ENCODE measurements around the gene GNG2. TPM values are rescaled to one million over a fixed set of nuclear protein-coding genes. Genes with fewer than 3 reads are reported as not detected.

GNG2 gene
- total RNA-seq, 1 experiment from 2014 or later, result not detected

DNA sequence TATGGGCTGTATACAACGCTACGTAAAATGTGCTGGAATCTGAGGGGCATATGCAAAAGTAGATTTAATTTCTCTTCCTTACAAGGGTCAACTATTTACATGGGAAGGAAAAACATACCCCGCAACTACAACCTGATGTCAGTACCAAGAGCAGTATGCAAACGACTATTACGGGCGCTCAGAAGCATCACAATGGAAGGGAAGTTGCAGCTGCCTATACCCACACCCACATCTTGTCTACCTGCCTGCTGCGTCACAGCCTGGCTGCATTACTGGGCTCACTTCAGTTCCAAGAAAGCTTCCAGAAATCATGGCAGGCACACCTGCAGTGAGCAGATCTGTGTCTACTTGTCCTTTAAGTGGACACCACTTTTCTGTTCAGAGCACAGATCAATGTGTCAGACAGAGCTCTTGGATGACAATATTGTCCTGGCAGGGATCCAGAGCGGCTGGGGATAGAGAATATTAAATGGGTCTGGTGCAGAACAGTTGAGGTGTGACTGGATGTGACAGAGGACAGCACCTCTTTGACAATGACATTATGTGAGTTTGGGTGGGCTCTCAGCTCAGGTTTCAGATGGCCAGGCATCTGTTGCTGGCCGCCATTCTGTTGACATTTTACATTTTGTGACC lies 41.5 kb upstream of the GNG2 start:
- H3K27ac Mint-ChIP-seq (ENCODE audit: unreplicated experiment), result no peak overlapping the region

DNA sequence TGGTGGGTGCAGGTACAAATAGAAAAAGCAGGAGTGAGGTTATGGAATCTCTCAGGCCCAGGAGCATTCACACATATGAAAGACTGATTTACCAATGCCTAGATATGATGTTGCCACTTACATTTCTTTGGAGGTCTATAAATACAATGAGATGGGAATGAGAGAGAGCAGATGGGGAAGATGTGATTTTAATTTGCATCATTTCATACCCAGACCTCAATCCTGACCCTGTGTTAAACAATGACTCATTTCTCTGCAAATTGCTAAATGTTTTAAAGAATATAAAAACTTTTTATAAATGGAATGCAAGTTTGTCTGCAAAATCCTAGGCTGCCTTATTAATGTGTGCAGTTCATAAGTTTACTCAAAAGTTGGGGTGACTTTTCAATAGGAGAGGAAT lies 38.6 kb upstream of the GNG2 start:
- Mint-ChIP-seq H3K27ac (ENCODE audit: unreplicated experiment) (no peak overlapping the region), H3K36me3 (ENCODE audit: insufficient read depth, unreplicated experiment) (no peaks in the 10 kb centered on the region), H3K9me3 (ENCODE audit: low read depth, unreplicated experiment) (no peaks in the 10 kb centered on the region), H3K27me3 (ENCODE audit: unreplicated experiment) (peaks cover 36% of the 10 kb centered on the region), H3K4me3 (ENCODE audit: low read depth, unreplicated experiment) (no peak overlapping the region), H3K4me1 (ENCODE audit: low read depth, unreplicated experiment) (no peaks in the 10 kb centered on the region)
- CTCF ChIA-PET, result no interaction called here
- TF ChIP-seq CTCF (IDR thresholded peaks at IDR 0.05; ENCODE audit: unreplicated experiment), result no peak
- intact Hi-C loops (cut with micrococcal nuclease; ENCODE audit: unreplicated experiment), result no loop called here
- no peak for DNase-seq
- BruUV-seq (replicated peaks), result no TSS peak

More for the DNA sequence above, 41.5 kb upstream of the GNG2 start:
- no peak for TF ChIP-seq CTCF (IDR thresholded peaks at IDR 0.05; ENCODE audit: unreplicated experiment)
- Mint-ChIP-seq H3K4me3 (ENCODE audit: low read depth, unreplicated experiment) (no peak overlapping the region), H3K36me3 (ENCODE audit: insufficient read depth, unreplicated experiment) (no peaks in the 10 kb centered on the region), H3K27me3 (ENCODE audit: unreplicated experiment) (peaks cover 44% of the 10 kb centered on the region), H3K9me3 (ENCODE audit: low read depth, unreplicated experiment) (no peaks in the 10 kb centered on the region), H3K4me1 (ENCODE audit: low read depth, unreplicated experiment) (no peaks in the 10 kb centered on the region)
- no peak for DNase-seq
- intact Hi-C loops (cut with micrococcal nuclease; ENCODE audit: unreplicated experiment), result no loop called here
- CTCF ChIA-PET, result interaction anchor here (0.7 kb wide), 1 partner anchor 81 kb away, joined by 5 read pairs; no protein-coding TSS in a partner anchor
- no TSS peak for BruUV-seq (replicated peaks)

DNA sequence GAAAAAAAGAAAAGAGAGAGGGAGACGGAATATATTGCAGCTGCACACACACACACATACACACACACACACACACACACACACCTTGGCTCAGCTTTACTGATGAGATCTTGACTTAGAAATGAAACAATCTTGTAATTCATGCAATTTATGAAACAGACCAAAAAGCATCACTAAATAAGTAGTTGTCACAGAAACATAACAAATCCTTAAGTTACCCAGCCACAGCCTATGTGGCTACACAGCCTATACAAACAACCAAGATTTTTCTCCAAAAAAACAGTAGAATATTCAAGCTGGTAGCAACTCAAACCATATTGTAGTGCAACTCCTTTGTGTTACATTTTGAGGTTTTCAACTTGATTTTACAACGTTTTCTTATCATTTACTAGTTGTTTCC lies 37.9 kb upstream of the GNG2 start:
- CTCF ChIA-PET, result no interaction called here
- no peak overlapping the region for H3K4me3 Mint-ChIP-seq (ENCODE audit: low read depth, unreplicated experiment)
- H3K27ac Mint-ChIP-seq (ENCODE audit: unreplicated experiment), result no peak overlapping the region
- no TSS peak for BruUV-seq (replicated peaks)
- intact Hi-C loops (cut with micrococcal nuclease; ENCODE audit: unreplicated experiment), result no loop called here
- DNase-seq, result no peak
- no peaks in the 10 kb centered on the region for H3K36me3 Mint-ChIP-seq (ENCODE audit: insufficient read depth, unreplicated experiment)
- H3K27me3 Mint-ChIP-seq (ENCODE audit: unreplicated experiment), result peaks cover 29% of the 10 kb centered on the region
- H3K9me3 Mint-ChIP-seq (ENCODE audit: low read depth, unreplicated experiment), result no peaks in the 10 kb centered on the region
- H3K4me1 Mint-ChIP-seq (ENCODE audit: low read depth, unreplicated experiment), result no peaks in the 10 kb centered on the region
- TF ChIP-seq CTCF (IDR thresholded peaks at IDR 0.05; ENCODE audit: unreplicated experiment), result no peak

DNA sequence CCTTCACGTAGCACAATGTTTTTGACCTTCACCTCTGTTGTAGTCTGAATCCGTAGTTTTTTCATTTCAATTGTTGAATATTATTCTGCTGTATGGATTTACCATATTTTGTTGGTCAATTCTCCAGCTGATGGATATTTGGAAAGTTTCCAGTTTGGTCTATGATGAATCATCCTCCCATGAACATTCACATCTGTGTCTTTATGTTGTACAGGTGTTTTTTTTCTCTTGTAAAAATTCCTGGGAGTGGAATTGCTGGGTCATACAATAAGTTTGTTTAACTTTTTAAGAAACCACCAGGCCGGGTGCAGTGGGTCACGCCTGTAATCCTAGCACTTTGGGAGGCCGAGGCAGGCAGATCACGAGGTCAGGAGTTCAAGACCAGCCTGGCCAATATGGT lies 36.7 kb upstream of the GNG2 start:
- DNase-seq, result no peak
- intact Hi-C loops (cut with micrococcal nuclease; ENCODE audit: unreplicated experiment), result no loop called here
- BruUV-seq (replicated peaks), result no TSS peak

More for the DNA sequence above, 36.7 kb upstream of the GNG2 start:
- H3K4me3 Mint-ChIP-seq (ENCODE audit: low read depth, unreplicated experiment), result no peak overlapping the region
- H3K36me3 Mint-ChIP-seq (ENCODE audit: insufficient read depth, unreplicated experiment), result no peaks in the 10 kb centered on the region
- no peaks in the 10 kb centered on the region for H3K4me1 Mint-ChIP-seq (ENCODE audit: low read depth, unreplicated experiment)
- H3K27me3 Mint-ChIP-seq (ENCODE audit: unreplicated experiment), result peaks cover 17% of the 10 kb centered on the region
- no peak overlapping the region for H3K27ac Mint-ChIP-seq (ENCODE audit: unreplicated experiment)
- no peak for TF ChIP-seq CTCF (IDR thresholded peaks at IDR 0.05; ENCODE audit: unreplicated experiment)
- CTCF ChIA-PET, result no interaction called here
- no peaks in the 10 kb centered on the region for H3K9me3 Mint-ChIP-seq (ENCODE audit: low read depth, unreplicated experiment)

All from Calu3 (cell line).